GM08714 (cell line): ENCODE data around the gene AIG1.
"Not testable (repeated sequence)": the region's sequence is repeated elsewhere in the genome, so short reads cannot be mapped to it uniquely, and the experiment has no call there.

Experiments used
- H3K4me3 ChIP-seq: fragments of 200-500 bp; sonication (Bioruptor generic); 2 replicates; pipeline ENCODE4 v1.5.1; 2014; ENCODE audit warnings: mild to moderate bottlenecking, low read length, inconsistent platforms
- ZNF274 ChIP-seq: IDR thresholded peaks from 2 replicates; pipeline ENCODE4 v1.6.1; 2012; ENCODE audit warnings: mild to moderate bottlenecking, low read depth, low read length

AIG1 gene

DNA sequence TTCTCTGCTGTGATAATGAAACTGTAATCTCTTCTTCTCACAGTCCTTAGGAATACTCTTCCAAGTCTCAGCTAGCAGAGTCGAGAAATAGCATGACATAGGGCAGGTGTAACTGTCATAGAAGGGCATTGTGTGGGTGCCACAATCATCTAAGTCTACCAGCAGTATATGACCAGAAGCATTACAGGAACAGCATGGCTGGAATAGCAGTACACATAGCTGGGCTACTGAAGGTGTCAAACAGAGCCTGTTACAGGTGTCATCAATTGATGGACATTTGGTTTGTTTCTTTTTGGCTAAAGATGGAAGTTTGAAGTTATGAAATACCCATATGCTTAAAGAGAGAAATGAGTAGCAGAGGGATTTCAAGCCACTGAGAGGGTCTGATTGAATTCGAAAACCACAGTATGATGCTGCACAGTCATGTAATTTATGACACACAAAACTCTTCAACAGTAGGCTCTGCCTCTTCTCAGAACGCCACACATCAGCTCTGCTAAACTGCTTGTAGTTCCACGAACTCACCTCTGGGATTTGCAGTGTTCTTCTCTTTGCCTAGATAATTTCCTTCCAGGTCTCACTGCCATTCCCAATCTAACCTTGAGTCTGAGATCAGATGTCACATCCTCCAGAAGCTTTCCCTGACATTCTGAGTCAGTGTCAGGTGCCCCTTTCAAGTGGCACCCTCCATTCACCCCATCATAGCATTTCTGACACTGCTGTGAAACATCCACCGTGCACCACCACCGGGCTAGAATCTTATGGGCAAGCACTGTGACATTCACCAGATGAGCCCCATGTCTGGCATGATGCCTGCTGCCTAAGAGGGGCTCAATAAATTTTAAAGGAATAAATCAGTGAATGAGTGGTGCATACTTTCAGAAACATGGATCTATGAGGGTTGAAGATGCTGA, 238.8 kb downstream of the AIG1 start:
- H3K4me3 ChIP-seq: no peak overlapping the region
- TF ChIP-seq ZNF274: no peak

DNA sequence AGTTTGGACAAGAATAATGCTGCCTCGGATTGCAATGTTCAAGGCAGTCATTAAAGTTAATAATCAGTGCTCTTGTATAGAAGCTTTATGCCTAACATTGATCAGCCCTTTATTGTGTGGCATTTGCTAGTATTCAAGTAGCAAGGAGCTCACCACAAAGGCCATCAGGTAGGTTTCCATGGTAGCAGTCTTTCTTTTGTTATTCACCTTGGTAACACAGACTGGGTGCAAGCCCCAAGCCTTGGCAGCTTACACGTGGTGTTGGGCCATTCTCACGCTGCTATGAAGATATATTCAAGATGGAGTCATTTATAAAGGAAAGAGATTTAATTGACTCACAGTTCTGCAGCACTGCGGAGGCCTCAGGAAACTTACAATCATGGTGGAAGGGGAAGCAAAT, 240.5 kb downstream of the AIG1 start:
- no peak for TF ChIP-seq ZNF274
- no peak overlapping the region for H3K4me3 ChIP-seq

DNA sequence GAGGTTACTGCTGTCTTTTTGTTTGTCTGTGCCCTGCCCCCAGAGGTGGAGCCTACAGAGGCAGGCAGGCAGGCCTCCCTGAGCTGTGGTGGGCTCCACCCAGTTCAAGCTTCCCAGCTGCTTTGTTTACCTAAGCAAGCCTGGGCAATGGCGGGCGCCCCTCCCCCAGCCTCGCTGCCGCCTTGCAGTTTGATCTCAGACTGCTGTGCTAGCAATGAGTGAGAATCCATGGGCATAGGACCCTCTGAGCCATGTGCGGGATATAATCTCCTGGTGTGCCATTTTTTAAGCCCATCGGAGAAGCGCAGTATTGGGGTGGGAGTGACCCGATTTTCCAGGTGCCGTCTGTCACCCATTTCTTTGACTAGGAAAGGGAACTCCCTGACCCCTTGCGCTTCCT, 247.1 kb downstream of the AIG1 start:
- H3K4me3 ChIP-seq: not testable (repeated sequence)

DNA sequence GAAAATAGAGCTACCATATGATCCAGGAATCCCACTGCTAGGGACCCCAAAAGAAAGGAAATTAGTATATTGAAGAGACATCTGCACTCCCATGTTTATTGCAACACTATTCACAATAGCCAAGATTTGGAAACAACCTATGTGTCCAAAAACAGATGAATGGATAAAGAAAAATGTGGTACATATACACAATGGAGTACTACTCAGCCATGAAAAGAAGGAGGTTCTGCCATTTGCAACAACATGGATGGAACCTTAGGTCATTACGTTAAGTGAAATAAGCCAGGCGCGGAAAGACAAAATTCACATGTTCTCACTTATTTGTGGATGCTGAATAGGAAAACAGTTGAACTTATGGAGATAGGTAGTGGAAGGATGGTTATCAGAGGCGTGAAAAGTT, 252.5 kb downstream of the AIG1 start:
- H3K4me3 ChIP-seq: no peak overlapping the region
- TF ChIP-seq ZNF274: no peak

DNA sequence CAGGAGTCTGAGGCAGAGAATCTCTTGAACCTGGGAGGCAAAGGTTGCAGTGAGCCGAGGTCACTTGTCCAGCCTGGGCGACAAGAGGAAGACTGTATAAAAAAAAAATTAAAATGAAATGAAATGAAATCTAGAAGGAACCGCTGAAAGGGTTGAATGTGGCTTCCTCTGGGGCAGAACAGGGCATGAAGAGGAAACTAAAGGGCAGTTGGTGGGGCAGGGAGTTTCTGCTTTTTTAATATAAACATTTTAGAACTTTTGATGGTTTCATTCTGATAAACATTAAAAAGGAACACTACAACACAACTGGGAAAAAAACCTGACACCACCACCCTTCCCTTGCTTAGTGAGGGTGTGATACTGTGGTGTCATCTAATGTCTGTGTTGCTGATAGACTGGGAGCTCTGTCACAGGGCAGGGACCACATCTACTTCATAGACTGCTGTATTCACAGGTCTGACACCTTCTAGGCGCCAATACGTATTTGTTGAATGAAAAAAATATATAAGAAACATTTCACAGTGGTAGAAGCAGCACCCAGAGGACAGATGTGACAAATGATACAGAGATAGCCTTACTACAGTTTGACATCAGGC, 260.9 kb downstream of the AIG1 start:
- no peak for TF ChIP-seq ZNF274
- H3K4me3 ChIP-seq: no peak overlapping the region

DNA sequence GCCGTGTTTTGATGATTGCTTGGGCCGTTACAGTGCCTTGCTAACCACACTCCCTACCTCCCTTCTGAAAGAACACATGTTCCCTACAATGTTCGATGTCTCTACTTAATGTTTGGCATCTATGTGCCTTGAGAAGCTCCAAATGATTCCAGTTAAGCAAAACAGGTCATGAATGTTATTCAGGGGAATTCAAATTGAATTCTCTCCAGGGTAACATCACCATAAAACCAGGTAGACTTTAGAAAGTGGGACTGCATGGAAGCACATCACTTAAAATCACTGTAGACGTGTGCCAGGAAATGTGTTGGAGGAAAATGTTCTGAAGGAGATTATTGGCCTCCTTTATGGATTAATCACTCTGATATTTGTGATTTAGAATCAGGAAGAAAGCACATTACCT, 261.7 kb downstream of the AIG1 start:
- TF ChIP-seq ZNF274: no peak
- no peak overlapping the region for H3K4me3 ChIP-seq

DNA sequence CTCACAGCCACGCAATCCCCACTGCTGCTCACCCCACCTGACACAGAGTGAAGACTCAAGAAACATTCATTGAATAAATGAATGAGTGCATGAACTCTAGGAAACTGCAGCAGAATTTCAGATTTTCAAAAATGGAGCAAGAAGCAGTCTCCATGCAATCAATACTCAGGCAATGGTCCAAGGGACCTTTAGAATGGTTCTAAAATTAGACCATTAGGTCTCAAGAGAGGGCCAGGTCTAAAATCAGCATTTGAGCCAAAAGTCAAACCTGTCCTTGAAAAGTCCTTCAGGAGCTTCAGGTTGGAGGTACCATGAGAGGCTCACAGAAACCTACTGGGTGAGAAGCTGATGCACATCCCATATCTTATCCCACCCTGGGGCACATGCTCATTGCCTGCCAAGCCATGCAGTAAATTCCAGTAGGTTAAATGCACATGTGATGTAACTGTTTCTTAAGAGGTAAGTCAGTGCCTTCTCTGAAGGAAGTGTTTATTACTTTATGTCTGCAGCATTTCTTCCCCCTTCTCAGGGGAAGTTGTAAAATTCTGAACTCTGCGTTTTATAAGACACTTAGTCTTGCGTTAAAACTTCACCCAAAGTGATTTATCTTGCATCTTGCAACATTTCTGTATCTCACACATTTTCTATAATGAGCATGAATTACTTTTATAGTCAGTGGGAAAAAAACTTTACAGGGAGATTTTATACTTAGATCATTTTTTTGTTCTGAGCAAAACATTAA, 263.2 kb downstream of the AIG1 start:
- TF ChIP-seq ZNF274: no peak
- H3K4me3 ChIP-seq: no peak overlapping the region

DNA sequence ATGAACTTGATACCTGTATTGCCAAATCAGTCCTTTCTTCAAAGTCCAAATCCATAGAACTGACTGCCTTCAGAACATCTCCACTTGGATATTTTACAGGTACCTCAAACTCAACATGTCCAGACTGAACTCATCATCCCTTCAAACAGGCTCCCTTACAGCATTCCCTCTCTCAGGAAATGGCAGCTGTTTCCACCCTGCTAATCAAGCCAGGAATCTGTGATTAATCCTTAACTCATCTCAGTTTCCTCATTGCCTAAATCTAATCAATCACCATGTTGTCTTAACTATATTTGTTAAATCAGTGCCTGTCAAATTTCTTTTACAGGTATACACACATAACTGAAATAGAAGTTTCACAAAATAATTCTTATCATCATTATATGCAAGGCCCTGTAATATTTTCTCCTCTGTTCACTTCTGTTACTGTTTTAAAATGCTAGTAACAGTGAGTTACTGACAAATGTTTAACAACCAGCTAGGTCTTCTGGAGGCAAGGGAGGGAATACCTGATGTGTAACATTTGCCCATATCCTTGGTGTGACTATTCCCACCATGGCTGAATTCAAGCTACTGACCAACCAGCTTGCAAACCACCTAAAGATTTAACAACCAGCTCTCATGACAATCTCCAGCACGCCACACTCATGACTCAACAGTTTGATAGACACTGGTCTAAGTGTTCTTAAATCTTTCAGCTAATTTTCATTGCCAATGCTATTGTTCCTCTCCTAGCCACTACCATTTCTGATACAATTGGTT, 264.9 kb downstream of the AIG1 start:
- no peak overlapping the region for H3K4me3 ChIP-seq

DNA sequence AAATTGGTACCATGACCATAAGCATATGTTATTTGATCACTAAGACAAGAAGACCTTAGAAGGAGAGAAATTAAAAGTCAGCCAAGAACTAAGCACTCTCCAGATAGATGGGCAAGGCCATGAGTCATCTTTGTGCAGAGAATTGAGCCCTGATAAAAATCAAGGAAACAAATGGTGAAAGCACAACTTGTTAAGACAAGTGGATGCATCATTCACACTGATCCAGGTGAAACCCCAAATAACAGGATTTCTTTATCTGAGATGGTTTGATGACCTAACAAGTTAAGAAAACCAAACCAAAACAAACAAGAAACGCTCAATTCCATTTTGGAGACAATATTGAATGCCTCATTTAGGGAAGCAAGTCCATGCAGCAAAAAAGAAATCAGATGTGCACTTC, 268.2 kb downstream of the AIG1 start:
- no peak for TF ChIP-seq ZNF274
- H3K4me3 ChIP-seq: no peak overlapping the region

More for the DNA sequence above, 264.9 kb downstream of the AIG1 start:
- no peak for TF ChIP-seq ZNF274

DNA sequence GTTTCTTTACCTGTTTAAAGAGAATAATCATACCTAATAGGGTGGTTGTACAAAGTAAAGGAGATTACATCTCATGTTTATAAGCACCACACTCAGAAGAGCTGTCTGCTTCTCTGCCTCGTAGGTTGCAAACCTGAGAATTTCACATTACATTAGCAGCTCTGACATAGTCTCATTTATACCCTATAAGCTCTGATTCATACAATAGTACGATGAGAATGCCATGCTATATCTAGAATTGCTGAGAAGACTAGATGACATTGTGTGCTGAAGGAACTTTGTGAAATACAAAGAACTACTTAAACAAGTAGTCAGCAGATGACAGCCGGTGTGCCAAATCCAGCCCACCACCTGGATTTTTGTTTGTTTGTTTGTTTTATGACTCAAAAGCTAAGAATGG, 268.6 kb downstream of the AIG1 start:
- no peak overlapping the region for H3K4me3 ChIP-seq
- no peak for TF ChIP-seq ZNF274

DNA sequence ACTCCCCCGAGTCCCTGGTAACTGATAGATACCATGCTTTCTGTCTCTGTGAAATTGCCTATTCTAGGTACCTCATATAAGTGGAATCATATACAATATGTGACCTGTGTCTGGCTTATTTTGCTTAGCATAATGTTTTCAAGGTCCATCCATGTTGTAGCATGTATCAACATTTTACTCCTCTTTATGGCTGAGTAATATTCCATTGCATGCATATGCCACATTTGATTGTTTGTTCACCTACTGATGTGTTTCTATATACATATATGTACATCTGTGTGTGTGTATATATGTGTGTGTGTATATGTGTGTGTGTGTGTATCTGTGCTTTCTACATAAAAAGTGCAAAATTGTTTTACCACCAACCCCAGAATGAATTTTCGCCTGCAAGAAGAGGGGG, 270.7 kb downstream of the AIG1 start:
- H3K4me3 ChIP-seq: no peak overlapping the region
- no peak for TF ChIP-seq ZNF274

DNA sequence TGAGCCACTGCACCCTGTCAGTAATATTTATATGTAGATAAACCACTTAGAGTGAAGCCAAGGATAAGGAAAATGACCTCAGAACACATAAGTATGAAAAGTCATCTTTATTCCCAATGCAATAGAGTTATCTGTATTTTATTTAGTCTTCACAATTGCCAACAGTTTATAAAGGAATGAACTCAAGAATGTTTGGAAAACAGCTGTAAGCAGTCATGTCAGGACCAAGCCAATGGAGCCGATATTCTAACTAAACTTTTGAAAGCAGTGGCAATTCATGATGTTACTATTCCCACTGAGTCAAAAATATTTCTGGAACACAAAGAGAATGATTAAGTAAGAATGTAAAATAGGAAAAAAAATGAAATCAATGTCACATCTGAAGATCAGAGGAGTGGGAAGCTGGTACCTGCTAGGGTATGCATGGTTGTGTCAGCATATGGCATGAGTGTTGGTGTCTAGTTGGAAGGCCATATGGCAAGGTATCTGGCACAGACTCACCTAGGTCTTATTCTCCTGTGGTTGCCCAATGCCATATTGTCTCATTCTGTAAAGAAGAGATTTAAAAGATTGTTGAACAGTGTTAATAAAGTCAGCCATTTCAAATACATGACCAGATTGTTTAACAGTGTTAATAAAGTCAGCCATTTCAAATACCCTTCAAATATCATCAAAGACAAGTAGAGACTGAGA, 271.6 kb downstream of the AIG1 start:
- TF ChIP-seq ZNF274: no peak
- H3K4me3 ChIP-seq: no peak overlapping the region

DNA sequence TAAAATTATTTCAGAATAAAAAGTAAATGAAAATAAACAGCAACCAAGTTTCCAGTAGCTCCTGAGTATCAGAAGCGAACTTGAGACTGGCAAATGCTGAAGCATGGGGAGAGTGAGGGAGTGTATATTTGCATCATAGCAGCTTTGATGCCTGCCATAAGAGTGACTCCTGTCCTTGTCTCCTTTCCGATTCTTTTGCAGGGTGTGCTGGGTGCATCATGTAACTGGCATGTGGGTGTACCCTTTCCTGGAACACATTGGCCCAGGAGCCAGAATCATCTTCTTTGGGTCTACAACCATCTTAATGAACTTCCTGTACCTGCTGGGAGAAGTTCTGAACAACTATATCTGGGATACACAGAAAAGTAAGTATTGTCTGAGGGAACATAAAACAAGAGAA, 272.4 kb downstream of the AIG1 start:
- no peak overlapping the region for H3K4me3 ChIP-seq
- no peak for TF ChIP-seq ZNF274
